OCI-LY1 (cell line): ENCODE measurements around the gene MGRN1.

Experiments used
- H2AFZ ChIP-seq: fragments of 200-600 bp; sonication (generic), shearing (Covaris generic); 2 replicates; pipeline ENCODE4 v1.6.0; 2014; ENCODE audit warnings: antibody characterized with exemption, mild to moderate bottlenecking, low read length
- H3F3A ChIP-seq: fragments of 200-600 bp; sonication (generic), shearing (Covaris generic); 2 replicates; pipeline ENCODE4 v1.6.0; 2014; ENCODE audit warnings: mild to moderate bottlenecking, antibody characterized with exemption, low read length, moderate library complexity; ENCODE audit not compliant: insufficient read depth
- H3K27ac ChIP-seq: fragments of 200-600 bp; sonication (generic); 2 replicates; pipeline ENCODE4 v1.5.1; 2014; ENCODE audit warnings: low read length, mixed run types, mild to moderate bottlenecking, low read depth; ENCODE audit not compliant: poor library complexity, severe bottlenecking
- H3K27me3 ChIP-seq: fragments of 200-600 bp; sonication (generic); 2 replicates; pipeline ENCODE4 v1.6.0; 2014; ENCODE audit warnings: antibody characterized with exemption, mild to moderate bottlenecking, low read length, moderate library complexity; ENCODE audit not compliant: insufficient read depth
- H3K36me3 ChIP-seq: fragments of 200-600 bp; sonication (generic); 2 replicates; pipeline ENCODE4 v1.6.1; 2014; ENCODE audit warnings: mild to moderate bottlenecking, antibody characterized with exemption, low read length, moderate library complexity, mixed read lengths; ENCODE audit not compliant: insufficient read depth
- H3K4me1 ChIP-seq: fragments of 200-600 bp; sonication (generic); 2 replicates; pipeline ENCODE4 v1.5.1; 2014; ENCODE audit warnings: mild to moderate bottlenecking, low read length, moderate library complexity; ENCODE audit not compliant: insufficient read depth, severe bottlenecking
- H3K4me2 ChIP-seq: fragments of 200-600 bp; sonication (generic), shearing (Covaris generic); 2 replicates; pipeline ENCODE4 v1.6.1; 2014; ENCODE audit warnings: low read length
- H3K4me3 ChIP-seq: fragments of 200-600 bp; sonication (generic); 2 replicates; pipeline ENCODE4 v1.5.1; 2014; ENCODE audit warnings: low read length, low read depth, mild to moderate bottlenecking, mixed read lengths; ENCODE audit not compliant: poor library complexity, severe bottlenecking
- H3K79me2 ChIP-seq: fragments of 200-600 bp; shearing (Covaris generic); 2 replicates; pipeline ENCODE4 v1.6.1; 2016; ENCODE audit warnings: mixed run types, low read length, mixed read lengths; ENCODE audit not compliant: insufficient read depth
- H3K9ac ChIP-seq: fragments of 200-600 bp; sonication (generic), shearing (Covaris generic); 2 replicates; pipeline ENCODE4 v1.6.1; 2014; ENCODE audit warnings: mild to moderate bottlenecking, low read length, mixed read lengths
- H3K9me2 ChIP-seq: fragments of 200-600 bp; sonication (generic), shearing (Covaris generic); 2 replicates; pipeline ENCODE4 v1.6.1; 2014; ENCODE audit warnings: low read depth, mild to moderate bottlenecking, low read length, mixed read lengths
- H3K9me3 ChIP-seq: fragments of 200-600 bp; shearing (Covaris generic); 2 replicates; pipeline ENCODE4 v1.6.1; 2014; ENCODE audit warnings: low read length, mixed read lengths
- H4K20me1 ChIP-seq: fragments of 200-600 bp; sonication (generic), shearing (Covaris generic); 2 replicates; pipeline ENCODE4 v1.6.0; 2016; ENCODE audit warnings: mild to moderate bottlenecking, low read length; ENCODE audit not compliant: insufficient read depth
- EZH2 ChIP-seq: fragments of 200-600 bp; sonication (generic), shearing (Covaris generic); IDR thresholded peaks from 2 replicates; pipeline ENCODE4 v1.8.0; 2017; ENCODE audit warnings: borderline replicate concordance, mixed run types, mild to moderate bottlenecking, antibody characterized with exemption, low read length, moderate library complexity, mixed read lengths
- TF ChIP-seq, protein P1 (sequence below): fragments of 200-600 bp; sonication (generic), shearing (Covaris generic); IDR thresholded peaks from 2 replicates; pipeline ENCODE4 v1.5.1; 2017; ENCODE audit warnings: mild to moderate bottlenecking, antibody characterized with exemption, low read length, moderate library complexity, mixed read lengths

Gene MGRN1

DNA sequence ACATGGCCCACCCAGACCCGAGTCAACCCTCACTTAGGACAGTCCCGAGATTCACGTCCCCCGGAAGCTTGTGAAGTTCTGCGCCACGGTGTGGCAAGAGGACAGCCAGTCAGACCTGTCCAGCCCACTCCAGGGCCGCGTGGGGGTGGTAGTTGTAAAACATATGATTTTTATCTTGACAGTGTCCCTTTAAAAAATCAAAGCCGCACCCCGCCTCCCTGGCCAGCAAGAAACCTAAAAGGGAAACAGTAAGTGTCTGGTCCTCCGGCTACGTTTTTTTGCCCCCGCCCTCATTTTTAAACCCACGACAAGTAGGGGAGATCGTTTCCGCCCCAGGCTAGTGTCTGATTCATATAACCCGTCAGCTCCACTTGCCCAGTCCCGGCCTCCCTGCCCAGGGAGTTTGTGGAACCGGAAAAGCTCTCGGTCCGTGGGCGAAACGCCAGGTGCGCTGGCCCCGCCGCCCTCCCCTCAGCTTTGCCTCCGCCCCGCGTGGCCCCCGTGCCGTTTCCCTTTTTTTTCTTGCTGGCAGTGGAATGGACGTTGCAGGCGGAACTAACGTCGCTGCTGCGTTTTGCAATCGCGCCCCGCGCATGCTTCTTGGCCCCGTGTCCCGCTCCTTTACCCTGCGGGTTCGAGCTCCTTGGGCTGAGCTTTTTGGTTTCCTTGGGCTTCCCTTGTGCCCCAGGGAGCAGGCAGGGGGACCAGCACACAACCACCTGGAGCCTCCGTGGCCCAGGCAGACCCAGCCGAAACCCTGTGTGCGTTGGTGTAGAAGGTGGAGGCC, 55.4 kb downstream of the MGRN1 start:
- peaks cover 26% of the 10 kb centered on the region for H3K36me3 ChIP-seq
- no peaks in the 10 kb centered on the region for H4K20me1 ChIP-seq
- no peak overlapping the region for H3K4me2 ChIP-seq
- H3K27ac ChIP-seq: no peak overlapping the region
- no peaks in the 10 kb centered on the region for H3K9me2 ChIP-seq
- H3K4me1 ChIP-seq: no peaks in the 10 kb centered on the region
- H3K27me3 ChIP-seq: no peaks in the 10 kb centered on the region
- TF ChIP-seq, protein P1, sequence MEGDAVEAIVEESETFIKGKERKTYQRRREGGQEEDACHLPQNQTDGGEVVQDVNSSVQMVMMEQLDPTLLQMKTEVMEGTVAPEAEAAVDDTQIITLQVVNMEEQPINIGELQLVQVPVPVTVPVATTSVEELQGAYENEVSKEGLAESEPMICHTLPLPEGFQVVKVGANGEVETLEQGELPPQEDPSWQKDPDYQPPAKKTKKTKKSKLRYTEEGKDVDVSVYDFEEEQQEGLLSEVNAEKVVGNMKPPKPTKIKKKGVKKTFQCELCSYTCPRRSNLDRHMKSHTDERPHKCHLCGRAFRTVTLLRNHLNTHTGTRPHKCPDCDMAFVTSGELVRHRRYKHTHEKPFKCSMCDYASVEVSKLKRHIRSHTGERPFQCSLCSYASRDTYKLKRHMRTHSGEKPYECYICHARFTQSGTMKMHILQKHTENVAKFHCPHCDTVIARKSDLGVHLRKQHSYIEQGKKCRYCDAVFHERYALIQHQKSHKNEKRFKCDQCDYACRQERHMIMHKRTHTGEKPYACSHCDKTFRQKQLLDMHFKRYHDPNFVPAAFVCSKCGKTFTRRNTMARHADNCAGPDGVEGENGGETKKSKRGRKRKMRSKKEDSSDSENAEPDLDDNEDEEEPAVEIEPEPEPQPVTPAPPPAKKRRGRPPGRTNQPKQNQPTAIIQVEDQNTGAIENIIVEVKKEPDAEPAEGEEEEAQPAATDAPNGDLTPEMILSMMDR: no peak
- TF ChIP-seq EZH2: no peak
- H3K79me2 ChIP-seq: no peaks in the 10 kb centered on the region
- H3K9ac ChIP-seq: no peak overlapping the region
- no peak overlapping the region for H2AFZ ChIP-seq
- no peaks in the 10 kb centered on the region for H3K9me3 ChIP-seq
- H3K4me3 ChIP-seq: no peak overlapping the region
- no peaks in the 10 kb centered on the region for H3F3A ChIP-seq

DNA sequence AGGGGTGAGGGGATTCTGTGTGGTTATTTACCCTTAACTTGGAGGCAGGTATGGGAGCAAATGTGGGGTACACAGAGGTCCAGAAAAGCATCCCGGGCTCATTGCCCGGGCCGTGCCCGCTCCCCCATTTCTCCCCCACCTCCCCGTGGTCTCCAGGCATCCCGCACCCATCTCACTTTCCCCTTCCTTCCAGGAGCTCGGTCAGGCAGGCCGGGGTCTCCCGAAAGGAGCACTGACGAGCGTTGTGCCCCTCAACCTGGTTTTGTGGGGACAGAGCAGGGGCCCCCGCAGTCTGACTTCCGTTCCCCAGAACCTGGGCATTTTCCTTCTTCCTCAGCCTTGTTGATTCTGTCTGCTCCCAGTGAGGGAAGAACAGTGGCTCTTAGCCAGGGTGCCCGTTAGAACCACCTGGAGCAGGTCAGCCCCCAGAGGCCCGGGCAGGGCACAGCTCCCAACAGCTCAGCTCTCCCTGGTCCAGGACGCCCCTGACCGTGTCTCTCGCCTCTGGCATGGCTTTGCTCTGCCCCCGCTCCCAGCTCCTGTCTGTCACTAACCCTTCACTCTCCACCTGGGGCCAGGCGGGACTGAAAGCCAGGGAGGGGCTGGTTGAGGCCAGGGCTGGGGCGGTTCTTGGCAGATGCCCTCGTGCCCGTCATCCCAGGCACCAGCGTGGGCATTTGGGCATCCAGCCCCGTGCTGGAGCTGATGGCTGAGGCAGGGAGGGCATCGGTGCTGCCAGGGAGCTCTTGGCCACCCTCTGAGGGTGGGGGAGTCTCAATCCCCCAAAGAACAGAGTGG, 56.2 kb downstream of the MGRN1 start:
- Histone ChIP-seq H3K9me3 (no peaks in the 10 kb centered on the region), H4K20me1 (no peaks in the 10 kb centered on the region), H3K79me2 (no peaks in the 10 kb centered on the region), H3K9ac (no peak overlapping the region), H3K27ac (no peak overlapping the region), H3K4me2 (no peak overlapping the region), H3K27me3 (no peaks in the 10 kb centered on the region), H3K4me3 (no peak overlapping the region), H3K4me1 (no peaks in the 10 kb centered on the region), H3F3A (no peaks in the 10 kb centered on the region), H3K9me2 (no peaks in the 10 kb centered on the region), H2AFZ (no peak overlapping the region), H3K36me3 (peaks cover 26% of the 10 kb centered on the region)
- TF ChIP-seq, protein P1: no peak
- TF ChIP-seq EZH2: no peak

DNA sequence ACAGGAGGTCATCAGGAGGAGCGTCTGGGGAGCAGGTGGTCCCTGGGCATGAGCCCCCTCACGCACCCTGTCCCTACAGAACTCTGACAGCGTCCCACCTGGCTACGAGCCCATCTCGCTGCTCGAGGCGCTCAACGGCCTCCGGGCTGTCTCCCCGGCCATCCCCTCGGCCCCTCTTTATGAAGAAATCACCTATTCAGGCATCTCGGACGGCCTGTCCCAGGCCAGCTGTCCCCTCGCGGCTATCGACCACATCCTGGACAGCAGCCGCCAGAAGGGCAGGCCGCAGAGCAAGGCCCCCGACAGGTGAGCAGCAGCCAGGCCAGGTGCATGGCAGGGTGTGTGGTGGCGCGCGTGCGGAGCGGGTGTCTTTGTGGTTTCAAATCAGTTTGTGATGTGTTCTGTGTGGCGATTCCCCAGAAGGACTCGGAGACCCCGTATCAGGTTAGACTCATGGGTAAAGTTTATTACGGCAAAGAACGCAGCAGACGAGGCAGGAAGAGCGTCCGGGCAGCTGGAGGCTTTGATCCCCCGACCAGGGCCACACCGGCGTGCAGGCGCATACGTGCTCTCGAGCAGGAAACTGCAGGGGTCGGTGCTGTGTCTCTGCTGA, 57.0 kb downstream of the MGRN1 start:
- Histone ChIP-seq H3K27ac (no peak overlapping the region), H3K9me2 (no peaks in the 10 kb centered on the region), H3K4me2 (no peak overlapping the region), H3K27me3 (no peaks in the 10 kb centered on the region), H3K9ac (no peak overlapping the region), H3K79me2 (no peaks in the 10 kb centered on the region), H3F3A (no peaks in the 10 kb centered on the region), H4K20me1 (no peaks in the 10 kb centered on the region), H3K4me3 (no peak overlapping the region), H3K4me1 (no peaks in the 10 kb centered on the region), H2AFZ (no peak overlapping the region), H3K36me3 (peaks cover 28% of the 10 kb centered on the region), H3K9me3 (no peaks in the 10 kb centered on the region)
- no peak for TF ChIP-seq EZH2
- TF ChIP-seq, protein P1: no peak
